ENCODE results near the gene POLR2E.

The POLR2E gene

GRCh38 chr19:1136201-1136600, 41.0 kb upstream of the POLR2E start:
- Histone ChIP-seq H3K4me2 (no peak overlapping the region), H2AFZ (ENCODE audit: low read depth) (no peak overlapping the region), H3K27me3 (ENCODE audit: insufficient read depth, low read depth) (no peaks in the 10 kb centered on the region), H3K79me2 (ENCODE audit: insufficient read depth, low read depth) (no peaks in the 10 kb centered on the region), H3K4me3 (IDR thresholded peaks at IDR 0.05; ENCODE audit: insufficient read depth, low read depth, low read length) (no peak overlapping the region), H4K20me1 (ENCODE audit: insufficient read depth) (no peaks in the 10 kb centered on the region), H3K4me1 (ENCODE audit: low read depth, poor library complexity, severe bottlenecking) (peaks cover 4% of the 10 kb centered on the region), H3K9ac (no peak overlapping the region), H3K36me3 (ENCODE audit: insufficient read depth) (no peaks in the 10 kb centered on the region), H3K27ac (no peak overlapping the region)
- no peak for TF ChIP-seq CTCF (conservative IDR thresholded peaks at IDR 0.05; ENCODE audit: low read depth, low read length)

- no peaks in the 10 kb centered on the region for H3K27me3 ChIP-seq (ENCODE audit: insufficient read depth, low read depth)
- no peak overlapping the region for H3K9ac ChIP-seq
- H3K4me1 ChIP-seq (ENCODE audit: low read depth, poor library complexity, severe bottlenecking): peaks cover 6% of the 10 kb centered on the region
- H3K36me3 ChIP-seq (ENCODE audit: insufficient read depth): no peaks in the 10 kb centered on the region
- no peaks in the 10 kb centered on the region for H4K20me1 ChIP-seq (ENCODE audit: insufficient read depth)
- H3K79me2 ChIP-seq (ENCODE audit: insufficient read depth, low read depth): no peaks in the 10 kb centered on the region
- H3K4me2 ChIP-seq: no peak overlapping the region
- no peak for TF ChIP-seq CTCF (conservative IDR thresholded peaks at IDR 0.05; ENCODE audit: low read depth, low read length)
- H3K4me3 ChIP-seq (IDR thresholded peaks at IDR 0.05; ENCODE audit: insufficient read depth, low read depth, low read length): no peak overlapping the region
- no peak overlapping the region for H2AFZ ChIP-seq (ENCODE audit: low read depth)
- no peak overlapping the region for H3K27ac ChIP-seq
Observed at GRCh38 chr19:1135454-1135853, 40.3 kb upstream of the POLR2E start.

- Histone ChIP-seq H3K4me1 (ENCODE audit: low read depth, poor library complexity, severe bottlenecking) (peaks cover 6% of the 10 kb centered on the region), H3K36me3 (ENCODE audit: insufficient read depth) (no peaks in the 10 kb centered on the region), H3K4me3 (IDR thresholded peaks at IDR 0.05; ENCODE audit: insufficient read depth, low read depth, low read length) (no peak overlapping the region), H2AFZ (ENCODE audit: low read depth) (no peak overlapping the region), H3K9ac (no peak overlapping the region), H3K27me3 (ENCODE audit: insufficient read depth, low read depth) (no peaks in the 10 kb centered on the region), H3K27ac (no peak overlapping the region), H3K4me2 (no peak overlapping the region), H3K79me2 (ENCODE audit: insufficient read depth, low read depth) (no peaks in the 10 kb centered on the region), H4K20me1 (ENCODE audit: insufficient read depth) (no peaks in the 10 kb centered on the region)
- no peak for TF ChIP-seq CTCF (conservative IDR thresholded peaks at IDR 0.05; ENCODE audit: low read depth, low read length)
Observed at GRCh38 chr19:1134431-1134830, 39.3 kb upstream of the POLR2E start.

- no peaks in the 10 kb centered on the region for H3K27me3 ChIP-seq (ENCODE audit: insufficient read depth, low read depth)
- no peak overlapping the region for H3K4me3 ChIP-seq (IDR thresholded peaks at IDR 0.05; ENCODE audit: insufficient read depth, low read depth, low read length)
- H3K27ac ChIP-seq: no peak overlapping the region
- H4K20me1 ChIP-seq (ENCODE audit: insufficient read depth): no peaks in the 10 kb centered on the region
- H3K4me1 ChIP-seq (ENCODE audit: low read depth, poor library complexity, severe bottlenecking): peaks cover 6% of the 10 kb centered on the region
- no peak overlapping the region for H3K9ac ChIP-seq
- peak overlapping the region; percentile 92; the same call in 1 of the 2 replicates for H3K4me2 ChIP-seq
- TF ChIP-seq CTCF (conservative IDR thresholded peaks at IDR 0.05; ENCODE audit: low read depth, low read length): no peak
- H3K36me3 ChIP-seq (ENCODE audit: insufficient read depth): no peaks in the 10 kb centered on the region
- H3K79me2 ChIP-seq (ENCODE audit: insufficient read depth, low read depth): no peaks in the 10 kb centered on the region
- no peak overlapping the region for H2AFZ ChIP-seq (ENCODE audit: low read depth)
Observed at GRCh38 chr19:1133471-1133929, 38.3 kb upstream of the POLR2E start.
